ENCODE results near the gene OR52E2.

Gene OR52E2

DNA sequence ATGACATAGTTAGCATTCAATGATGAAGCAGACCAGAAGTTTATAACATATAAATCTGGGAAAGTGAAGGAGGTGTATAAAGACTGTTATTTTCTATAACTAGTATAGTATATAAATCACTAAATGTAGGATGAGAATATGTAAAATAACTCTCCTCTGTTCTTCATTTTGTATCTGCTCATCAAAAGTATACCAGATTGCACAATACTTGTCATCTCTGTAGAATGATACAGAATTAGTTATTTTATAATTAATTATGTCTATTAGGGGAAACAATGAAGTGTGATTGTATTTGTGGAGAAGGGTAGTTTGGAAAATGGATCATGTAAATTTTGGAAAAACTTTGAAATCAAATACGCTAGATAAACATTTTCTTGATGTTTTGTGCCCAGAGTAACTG is 46.4 kb downstream of the OR52E2 start:
- H3K27me3 ChIP-seq (ENCODE audit: insufficient read depth, low read length) = no peaks in the 10 kb centered on the region

DNA sequence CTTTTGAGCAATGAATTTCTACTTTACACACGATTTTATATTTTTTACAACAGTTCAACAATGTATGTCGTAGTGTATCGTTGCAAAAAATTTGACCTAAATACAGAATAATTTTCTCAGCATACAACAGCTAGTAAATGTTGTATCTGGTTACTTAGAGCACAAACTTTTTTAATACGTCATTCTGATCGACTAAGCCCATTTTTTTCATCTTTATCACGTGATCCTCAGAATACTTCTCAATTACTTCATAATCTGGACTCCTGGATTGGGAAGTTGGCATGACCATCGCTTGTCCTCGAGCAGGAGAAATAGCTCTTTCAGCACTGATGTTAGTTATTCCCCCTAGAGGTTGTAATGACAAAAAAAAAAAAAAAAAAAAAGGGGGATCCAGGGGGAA is 48.2 kb downstream of the OR52E2 start:
- TF ChIP-seq, protein P1, sequence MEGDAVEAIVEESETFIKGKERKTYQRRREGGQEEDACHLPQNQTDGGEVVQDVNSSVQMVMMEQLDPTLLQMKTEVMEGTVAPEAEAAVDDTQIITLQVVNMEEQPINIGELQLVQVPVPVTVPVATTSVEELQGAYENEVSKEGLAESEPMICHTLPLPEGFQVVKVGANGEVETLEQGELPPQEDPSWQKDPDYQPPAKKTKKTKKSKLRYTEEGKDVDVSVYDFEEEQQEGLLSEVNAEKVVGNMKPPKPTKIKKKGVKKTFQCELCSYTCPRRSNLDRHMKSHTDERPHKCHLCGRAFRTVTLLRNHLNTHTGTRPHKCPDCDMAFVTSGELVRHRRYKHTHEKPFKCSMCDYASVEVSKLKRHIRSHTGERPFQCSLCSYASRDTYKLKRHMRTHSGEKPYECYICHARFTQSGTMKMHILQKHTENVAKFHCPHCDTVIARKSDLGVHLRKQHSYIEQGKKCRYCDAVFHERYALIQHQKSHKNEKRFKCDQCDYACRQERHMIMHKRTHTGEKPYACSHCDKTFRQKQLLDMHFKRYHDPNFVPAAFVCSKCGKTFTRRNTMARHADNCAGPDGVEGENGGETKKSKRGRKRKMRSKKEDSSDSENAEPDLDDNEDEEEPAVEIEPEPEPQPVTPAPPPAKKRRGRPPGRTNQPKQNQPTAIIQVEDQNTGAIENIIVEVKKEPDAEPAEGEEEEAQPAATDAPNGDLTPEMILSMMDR (IDR thresholded peaks at IDR 0.05; ENCODE audit: low read length) = no peak
- no peak for TF ChIP-seq EZH2 (IDR thresholded peaks at IDR 0.05; ENCODE audit: borderline replicate concordance, low read length)
- H3K79me2 ChIP-seq (ENCODE audit: insufficient read depth, low read length) = no peaks in the 10 kb centered on the region
- H3F3A ChIP-seq (ENCODE audit: insufficient read depth, low read length) = no peaks in the 10 kb centered on the region
- H3K4me2 ChIP-seq (ENCODE audit: low read length) = no peak overlapping the region
- no peak overlapping the region for H3K27ac ChIP-seq (ENCODE audit: low read depth, low read length, poor library complexity, severe bottlenecking)
- H3K4me1 ChIP-seq (ENCODE audit: insufficient read depth, low read length, severe bottlenecking) = no peaks in the 10 kb centered on the region
- H3K9me3 ChIP-seq (ENCODE audit: low read length) = no peaks in the 10 kb centered on the region
- H3K27me3 ChIP-seq (ENCODE audit: insufficient read depth, low read length) = no peaks in the 10 kb centered on the region
- H3K4me3 ChIP-seq (ENCODE audit: low read depth, low read length, poor library complexity, severe bottlenecking) = no peak overlapping the region
- no peak overlapping the region for H2AFZ ChIP-seq (ENCODE audit: low read length)
- no peaks in the 10 kb centered on the region for H3K36me3 ChIP-seq (ENCODE audit: insufficient read depth, low read length)
- H3K9me2 ChIP-seq (ENCODE audit: low read depth, low read length) = no peaks in the 10 kb centered on the region
- no peaks in the 10 kb centered on the region for H4K20me1 ChIP-seq (ENCODE audit: insufficient read depth, low read length)
- no peak overlapping the region for H3K9ac ChIP-seq (ENCODE audit: low read length)

More for the DNA sequence above, 46.4 kb downstream of the OR52E2 start:
- Histone ChIP-seq H2AFZ (ENCODE audit: low read length) (no peak overlapping the region), H3K36me3 (ENCODE audit: insufficient read depth, low read length) (no peaks in the 10 kb centered on the region), H3K4me3 (ENCODE audit: low read depth, low read length, poor library complexity, severe bottlenecking) (no peak overlapping the region), H3K9me3 (ENCODE audit: low read length) (no peaks in the 10 kb centered on the region), H4K20me1 (ENCODE audit: insufficient read depth, low read length) (no peaks in the 10 kb centered on the region), H3K9ac (ENCODE audit: low read length) (no peak overlapping the region), H3K27ac (ENCODE audit: low read depth, low read length, poor library complexity, severe bottlenecking) (no peak overlapping the region), H3K4me1 (ENCODE audit: insufficient read depth, low read length, severe bottlenecking) (no peaks in the 10 kb centered on the region), H3F3A (ENCODE audit: insufficient read depth, low read length) (no peaks in the 10 kb centered on the region), H3K4me2 (ENCODE audit: low read length) (no peak overlapping the region), H3K79me2 (ENCODE audit: insufficient read depth, low read length) (no peaks in the 10 kb centered on the region), H3K9me2 (ENCODE audit: low read depth, low read length) (no peaks in the 10 kb centered on the region)
- TF ChIP-seq EZH2 (IDR thresholded peaks at IDR 0.05; ENCODE audit: borderline replicate concordance, low read length) = no peak
- TF ChIP-seq, protein P1 (IDR thresholded peaks at IDR 0.05; ENCODE audit: low read length) = no peak
